Measurements from ENCODE around the gene LY6G6C.

DNA sequence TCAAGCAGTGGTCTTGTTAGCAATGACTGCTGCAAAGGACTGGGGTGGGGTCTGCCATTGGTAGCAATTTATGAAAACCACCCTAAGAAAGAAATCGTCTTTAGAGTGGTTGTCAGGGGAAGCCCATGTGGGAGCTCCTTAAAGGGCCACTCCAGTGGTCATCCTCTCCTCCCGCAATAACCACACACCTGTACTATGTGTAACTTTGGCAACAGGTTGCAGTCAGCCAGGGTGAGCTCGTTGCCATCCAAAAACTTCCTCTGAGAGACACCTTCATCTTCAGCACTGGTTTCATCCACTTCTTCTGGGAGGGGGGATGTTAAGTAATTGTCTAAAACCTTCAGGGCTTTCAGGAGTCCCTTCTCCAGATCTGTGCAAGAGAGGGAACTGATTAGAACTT, 10.5 kb upstream of the LY6G6C start:
- TF ChIP-seq EZH2 (IDR thresholded peaks at IDR 0.05; ENCODE audit: borderline replicate concordance, low read depth, low read length, poor library complexity, severe bottlenecking), result no peak
- TF ChIP-seq, protein P1, sequence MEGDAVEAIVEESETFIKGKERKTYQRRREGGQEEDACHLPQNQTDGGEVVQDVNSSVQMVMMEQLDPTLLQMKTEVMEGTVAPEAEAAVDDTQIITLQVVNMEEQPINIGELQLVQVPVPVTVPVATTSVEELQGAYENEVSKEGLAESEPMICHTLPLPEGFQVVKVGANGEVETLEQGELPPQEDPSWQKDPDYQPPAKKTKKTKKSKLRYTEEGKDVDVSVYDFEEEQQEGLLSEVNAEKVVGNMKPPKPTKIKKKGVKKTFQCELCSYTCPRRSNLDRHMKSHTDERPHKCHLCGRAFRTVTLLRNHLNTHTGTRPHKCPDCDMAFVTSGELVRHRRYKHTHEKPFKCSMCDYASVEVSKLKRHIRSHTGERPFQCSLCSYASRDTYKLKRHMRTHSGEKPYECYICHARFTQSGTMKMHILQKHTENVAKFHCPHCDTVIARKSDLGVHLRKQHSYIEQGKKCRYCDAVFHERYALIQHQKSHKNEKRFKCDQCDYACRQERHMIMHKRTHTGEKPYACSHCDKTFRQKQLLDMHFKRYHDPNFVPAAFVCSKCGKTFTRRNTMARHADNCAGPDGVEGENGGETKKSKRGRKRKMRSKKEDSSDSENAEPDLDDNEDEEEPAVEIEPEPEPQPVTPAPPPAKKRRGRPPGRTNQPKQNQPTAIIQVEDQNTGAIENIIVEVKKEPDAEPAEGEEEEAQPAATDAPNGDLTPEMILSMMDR (conservative IDR thresholded peaks at IDR 0.05; ENCODE audit: low read depth, low read length), result no peak
